HG03139 (cell line): ENCODE measurements around the gene SPRR2F.
"Not testable (repeated sequence)": the region's sequence is repeated elsewhere in the genome, so short reads cannot be mapped to it uniquely, and the experiment has no call there.

Experiments
- ATAC-seq: cut with Tn5 transposase; IDR thresholded peaks from one replicate; pipeline ENCODE4 v1.9.1; 2021; ENCODE audit not compliant: unreplicated experiment

Gene SPRR2F

GRCh38 chr1:153113416-153113815 is at the start of gene SPRR2F:
Gene SPRR2F, minus strand, starts transcription at chr1:153113516. Its CDS starts 783 bp downstream, at chr1:153112733.
- ATAC-seq, result no peak

- ATAC-seq, result no peak
Observed at GRCh38 chr1:153155541-153155940, 42.2 kb upstream of the SPRR2F start.

GRCh38 chr1:153152481-153152880 is 39.2 kb upstream of the SPRR2F start:
- ATAC-seq, result no peak

GRCh38 chr1:153150846-153151245 is 37.5 kb upstream of the SPRR2F start, which contains the start of gene SPRR2G:
Gene SPRR2G, minus strand, starts transcription at chr1:153150890. Its CDS starts 780 bp downstream, at chr1:153150110.
- ATAC-seq, result no peak

GRCh38 chr1:153141377-153141776 is 28.1 kb upstream of the SPRR2F start:
- no peak for ATAC-seq

GRCh38 chr1:153140484-153140883 is 27.2 kb upstream of the SPRR2F start:
- no peak for ATAC-seq

- ATAC-seq, result no peak
Observed at GRCh38 chr1:153133743-153134142, 20.4 kb upstream of the SPRR2F start.

- ATAC-seq, result no peak
Observed at GRCh38 chr1:153133267-153133666, 20.0 kb upstream of the SPRR2F start.

- ATAC-seq, result not testable (repeated sequence)
Observed at GRCh38 chr1:153128688-153129087, 15.4 kb upstream of the SPRR2F start.

- no peak for ATAC-seq
Observed at GRCh38 chr1:153127296-153127695, 14.0 kb upstream of the SPRR2F start.

GRCh38 chr1:153125536-153125935 is 12.2 kb upstream of the SPRR2F start:
- ATAC-seq, result no peak

GRCh38 chr1:153123793-153124192 is 10.5 kb upstream of the SPRR2F start:
- not testable (repeated sequence) for ATAC-seq

GRCh38 chr1:153122831-153123421 is 9.6 kb upstream of the SPRR2F start:
- ATAC-seq, result no peak

- ATAC-seq, result no peak
Observed at GRCh38 chr1:153120945-153121344, 7.6 kb upstream of the SPRR2F start.

- no peak for ATAC-seq
Observed at GRCh38 chr1:153119491-153119971, 6.2 kb upstream of the SPRR2F start.

- not testable (repeated sequence) for ATAC-seq
Observed at GRCh38 chr1:153115264-153115663, 1.9 kb upstream of the SPRR2F start.

GRCh38 chr1:153112454-153112853 is 862 bp downstream of the SPRR2F start:
- ATAC-seq, result not testable (repeated sequence)

GRCh38 chr1:153100245-153100644 is 13.1 kb downstream of the SPRR2F start:
- ATAC-seq, result no peak

GRCh38 chr1:153099461-153100045 is 13.8 kb downstream of the SPRR2F start:
- no peak for ATAC-seq

GRCh38 chr1:153095764-153096163 is 17.6 kb downstream of the SPRR2F start:
- ATAC-seq, result no peak

- ATAC-seq, result no peak
Observed at GRCh38 chr1:153094426-153094825, 18.9 kb downstream of the SPRR2F start, which contains the start of gene SPRR2E. Gene SPRR2E, minus strand, starts transcription at chr1:153094526. Its CDS starts 775 bp downstream, at chr1:153093751.

GRCh38 chr1:153087652-153088051 is 25.7 kb downstream of the SPRR2F start:
- no peak for ATAC-seq
